Endothelial cell of umbilical vein (primary cell): Measurements from ENCODE around the gene BABAM1. TPM values are rescaled to one million over a fixed set of nuclear protein-coding genes. Genes with fewer than 3 reads are reported as not detected.

ENCODE experiments used
- BruUV-seq: library from RNA; stranded (reverse); fragments of 400-500 nt; replicated peaks from 2 replicates; lab custom pipeline; 2021; lab: Mats Ljungman, UMichigan
- CTCF ChIA-PET: fragments of 300-600, 350-600 bp; sonication (Branson Sonifier 250); formaldehyde crosslinking; loops from one replicate; lab custom pipeline; 2021; ENCODE audit warnings: antibody characterized with exemption, inconsistent platforms; lab: Charles Lee
- POLR2A ChIA-PET: fragments of 300-600, 350-600 bp; sonication (Branson Sonifier 250); formaldehyde crosslinking; loops from one replicate; lab custom pipeline; 2021; ENCODE audit warnings: antibody characterized with exemption, inconsistent platforms; lab: Charles Lee
- DNase-seq: peaks from one replicate; pipeline ENCODE4 v3.0.0-alpha.2; 2011; ENCODE audit warnings: low read depth, low spot score
- FAIRE-seq: peaks from 2 replicates; lab custom pipeline; 2011; peaks lifted over from hg19 to GRCh38; lab: Jason Lieb, UNC
- H2AFZ ChIP-seq: 2 replicates; pipeline ENCODE4 v1.6.0; 2012; ENCODE audit warnings: low read depth, low read length, control low read depth, inconsistent platforms
- H3K27ac ChIP-seq: 2 replicates; pipeline ENCODE4 v1.5.1; 2011; ENCODE audit warnings: low read depth, mild to moderate bottlenecking, control low read depth, low read length, moderate library complexity; ENCODE audit not compliant: insufficient read depth
- H3K27me3 ChIP-seq, 2 experiments: 2 replicates each; pipeline versions ENCODE4 v1.6.0 to v1.6.1; 2011; ENCODE audit warnings: low read length in 2 of 2, mixed read lengths in 1 of 2; ENCODE audit not compliant: control insufficient read depth in 2 of 2, insufficient read depth in 2 of 2
- H3K36me3 ChIP-seq, 2 experiments: 2 replicates in 1 of 2; 3 replicates in 1 of 2; pipeline ENCODE4 v1.5.1; 2011; ENCODE audit warnings: low read length in 2 of 2, mild to moderate bottlenecking in 1 of 2, moderate library complexity in 1 of 2; ENCODE audit not compliant: control insufficient read depth in 2 of 2, insufficient read depth in 2 of 2; ENCODE audit errors: extremely low read depth in 1 of 2
- H3K4me1 ChIP-seq: 3 replicates; pipeline ENCODE4 v1.5.1; 2011; ENCODE audit warnings: mild to moderate bottlenecking, low read length; ENCODE audit not compliant: control insufficient read depth, insufficient read depth; ENCODE audit errors: extremely low read depth
- H3K4me2 ChIP-seq: 2 replicates; pipeline ENCODE4 v1.6.1; 2011; ENCODE audit warnings: low read length, control low read depth, mixed read lengths; ENCODE audit not compliant: insufficient read depth
- H3K4me3 ChIP-seq, 3 experiments: fragments of 200-600 bp in 1 of 3; sonication (generic), shearing (Covaris generic) in 1 of 3; replicated peaks in 1 of 3; 2 replicates each; pipeline ENCODE4 v1.5.1; 2011 to 2016; ENCODE audit warnings: control low read depth in 3 of 3, low read length in 3 of 3, mild to moderate bottlenecking in 2 of 3, inconsistent platforms in 1 of 3, low read depth in 1 of 3, moderate library complexity in 1 of 3; ENCODE audit not compliant: insufficient read depth in 1 of 3
- H3K79me2 ChIP-seq: 2 replicates; pipeline ENCODE4 v1.6.0; 2012; ENCODE audit warnings: low read length, inconsistent platforms; ENCODE audit not compliant: control insufficient read depth, insufficient read depth
- H3K9ac ChIP-seq: replicated peaks from 2 replicates; pipeline ENCODE3; 2011; ENCODE audit warnings: low read length, control low read depth; ENCODE audit not compliant: insufficient read depth; ENCODE audit errors: extremely low read depth
- H3K9me1 ChIP-seq: replicated peaks from 3 replicates; pipeline ENCODE4 v1.6.0; 2011; ENCODE audit warnings: mild to moderate bottlenecking, low read length; ENCODE audit not compliant: control insufficient read depth, insufficient read depth; ENCODE audit errors: extremely low read depth
- H3K9me3 ChIP-seq: replicated peaks from 2 replicates; pipeline ENCODE4 v1.5.1; 2012; ENCODE audit warnings: low read length, inconsistent platforms; ENCODE audit not compliant: control insufficient read depth, insufficient read depth
- H4K20me1 ChIP-seq: replicated peaks from 2 replicates; pipeline ENCODE3; 2011; ENCODE audit warnings: mild to moderate bottlenecking, low read length; ENCODE audit not compliant: control insufficient read depth, insufficient read depth; ENCODE audit errors: extremely low read depth
- GATA2 ChIP-seq: IDR thresholded peaks from 2 replicates; pipeline ENCODE4 v1.7.0; 2011; ENCODE audit warnings: low read depth, mild to moderate bottlenecking, moderate library complexity, mixed read lengths, low read length; ENCODE audit not compliant: insufficient read length, insufficient read depth
- MYC ChIP-seq: IDR thresholded peaks from one replicate; pipeline ENCODE4 v1.6.1; 2011; ENCODE audit warnings: mild to moderate bottlenecking, low read depth, low read length
- POLR2A ChIP-seq: IDR thresholded peaks from 2 replicates; pipeline ENCODE4 v1.6.1; 2012; ENCODE audit warnings: low read depth, mild to moderate bottlenecking, control low read depth, low read length
- dilution Hi-C: fragments of 300-500 bp; cut with MboI; formaldehyde crosslinking; loops from one replicate; pipeline ENCODE4 v1.15.0; 2019; ENCODE audit warnings: low sequenced_read_pairs; ENCODE audit not compliant: extremely low pct_ligation_motif_present
- intact Hi-C: fragments of 100-400 bp; cut with micrococcal nuclease; formaldehyde crosslinking; loops from one replicate; pipeline ENCODE4 v1.10.0; 2022
- polyA plus RNA-seq, 4 experiments: library from polyadenylated mRNA; depleted of rRNA in 3 of 4; stranded (reverse) in 3 of 4; unstranded in 1 of 4; fragments of >200 nt; gene quantifications; 2 replicates each; pipeline versions ENCODE4 v1.2.1 to v1.2.3, GENCODE V29; 2011 to 2012; ENCODE audit warnings: missing spikeins in 1 of 4
- total RNA-seq: library from RNA; stranded (reverse); gene quantifications from 2 replicates; pipeline ENCODE4 v1.2.3, GENCODE V29; 2021
- TF ChIP-seq, protein P1 (sequence below), 2 donors: IDR thresholded peaks; 1 replicate in 1 of 2; 2 replicates in 1 of 2; pipeline ENCODE4 v1.5.1; 2011; ENCODE audit warnings: low read length in 2 of 2, mild to moderate bottlenecking in 2 of 2, moderate library complexity in 2 of 2, control low read depth in 1 of 2, inconsistent platforms in 1 of 2, low read depth in 1 of 2; ENCODE audit not compliant: insufficient read depth in 1 of 2; ENCODE audit errors: extremely low read depth in 1 of 2

BABAM1 gene
- total and polyA plus RNA-seq, 2 donors (not counting 3 experiments of a cell fraction or from before 2014, with no cell fraction given): 118 to 140 TPM

DNA sequence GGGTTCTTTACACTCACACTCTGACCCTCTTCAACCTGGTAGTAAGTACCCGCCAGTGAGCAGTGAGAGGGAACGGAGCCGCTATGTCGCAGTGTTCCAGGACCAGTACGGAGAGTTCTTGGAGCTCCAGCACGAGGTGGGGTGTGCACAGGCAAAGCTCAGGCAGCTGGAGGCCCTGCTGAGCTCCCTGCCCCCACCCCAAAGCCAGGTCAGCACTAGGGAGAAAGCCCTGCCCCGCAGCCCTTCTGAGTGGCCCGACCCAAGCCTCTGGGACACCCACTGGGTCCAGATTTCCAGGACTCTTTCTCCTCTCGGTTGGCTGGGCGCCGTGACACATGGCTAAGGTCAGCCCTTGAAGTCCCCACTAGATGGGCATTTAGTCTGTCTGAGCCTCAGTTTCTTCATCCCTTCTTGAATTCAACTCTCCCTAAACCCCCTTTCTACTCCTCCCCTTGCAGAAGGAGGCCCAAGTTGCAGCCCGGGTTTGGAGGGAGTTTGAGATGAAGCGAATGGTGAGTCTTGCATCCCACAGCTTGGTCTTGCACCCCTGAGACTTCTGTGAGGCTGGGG lies 39.4 kb upstream of the BABAM1 start:
- DNase-seq: no peak
- H3K4me3 ChIP-seq: no peak overlapping the region
- no TSS peak for BruUV-seq
- no peak overlapping the region for H3K4me2 ChIP-seq
- no peak overlapping the region for H2AFZ ChIP-seq
- TF ChIP-seq, protein P1, sequence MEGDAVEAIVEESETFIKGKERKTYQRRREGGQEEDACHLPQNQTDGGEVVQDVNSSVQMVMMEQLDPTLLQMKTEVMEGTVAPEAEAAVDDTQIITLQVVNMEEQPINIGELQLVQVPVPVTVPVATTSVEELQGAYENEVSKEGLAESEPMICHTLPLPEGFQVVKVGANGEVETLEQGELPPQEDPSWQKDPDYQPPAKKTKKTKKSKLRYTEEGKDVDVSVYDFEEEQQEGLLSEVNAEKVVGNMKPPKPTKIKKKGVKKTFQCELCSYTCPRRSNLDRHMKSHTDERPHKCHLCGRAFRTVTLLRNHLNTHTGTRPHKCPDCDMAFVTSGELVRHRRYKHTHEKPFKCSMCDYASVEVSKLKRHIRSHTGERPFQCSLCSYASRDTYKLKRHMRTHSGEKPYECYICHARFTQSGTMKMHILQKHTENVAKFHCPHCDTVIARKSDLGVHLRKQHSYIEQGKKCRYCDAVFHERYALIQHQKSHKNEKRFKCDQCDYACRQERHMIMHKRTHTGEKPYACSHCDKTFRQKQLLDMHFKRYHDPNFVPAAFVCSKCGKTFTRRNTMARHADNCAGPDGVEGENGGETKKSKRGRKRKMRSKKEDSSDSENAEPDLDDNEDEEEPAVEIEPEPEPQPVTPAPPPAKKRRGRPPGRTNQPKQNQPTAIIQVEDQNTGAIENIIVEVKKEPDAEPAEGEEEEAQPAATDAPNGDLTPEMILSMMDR (IDR thresholded peaks at IDR 0.05; ENCODE audit: extremely low read depth in 1 of 2, insufficient read depth in 1 of 2, low read depth in 1 of 2, low read length in 2 of 2): no peak
- no peak for TF ChIP-seq GATA2
- no peaks in the 10 kb centered on the region for H3K9me1 ChIP-seq
- H4K20me1 ChIP-seq: no peaks in the 10 kb centered on the region
- ChIA-PET POLR2A (no interaction called here), CTCF (interaction anchor here (0.9 kb wide), 1 partner anchor 33 kb away, joined by 3 read pairs; no protein-coding TSS in a partner anchor)
- no peaks in the 10 kb centered on the region for H3K27me3 ChIP-seq
- no peaks in the 10 kb centered on the region for H3K79me2 ChIP-seq
- no peak for FAIRE-seq
- peaks cover 5% of the 10 kb centered on the region for H3K4me1 ChIP-seq
- no peak overlapping the region for H3K27ac ChIP-seq
- intact Hi-C loops (loop anchor here (2.0 kb wide), 1 partner anchor 39 kb away; the partner anchor contains the start of gene BABAM1), dilution Hi-C loops (no loop called here)
- H3K36me3 ChIP-seq: peaks cover 0 to 11% of the 10 kb centered on the region in 2 experiments
- H3K9me3 ChIP-seq: no peaks in the 10 kb centered on the region
- H3K9ac ChIP-seq: no peak overlapping the region

DNA sequence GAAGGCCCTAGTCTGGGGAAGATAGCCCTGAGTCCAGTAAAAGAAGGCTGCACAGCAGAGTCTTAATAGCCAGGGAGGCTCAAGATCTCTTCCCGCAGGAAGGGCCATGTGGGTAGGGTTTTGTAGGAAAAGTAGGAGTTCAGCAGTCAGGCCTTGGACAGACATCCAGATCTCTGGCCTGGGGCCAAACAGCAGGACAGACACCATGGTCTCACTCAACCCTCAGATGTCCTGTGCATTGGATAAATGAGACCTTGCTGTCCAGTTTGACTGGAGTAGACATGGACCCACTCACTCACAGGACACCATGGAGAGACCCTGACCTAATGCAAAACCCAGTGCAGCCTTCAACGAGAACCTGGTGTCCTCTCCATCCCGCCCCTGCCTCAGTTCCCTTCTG lies 37.4 kb upstream of the BABAM1 start:
- H3K4me3 ChIP-seq: no peak overlapping the region
- no peak overlapping the region for H3K4me2 ChIP-seq
- peaks cover 6% of the 10 kb centered on the region for H3K4me1 ChIP-seq
- H3K79me2 ChIP-seq: peaks cover 12% of the 10 kb centered on the region
- TF ChIP-seq MYC (no peak), POLR2A (peak; percentile 41)
- intact Hi-C loops: no loop called here
- no peak for DNase-seq
- H3K9me3 ChIP-seq: no peaks in the 10 kb centered on the region
- H3K9ac ChIP-seq: no peak overlapping the region
- H2AFZ ChIP-seq: no peak overlapping the region
- ChIA-PET POLR2A (no interaction called here), CTCF (no interaction called here)
- no peaks in the 10 kb centered on the region for H3K9me1 ChIP-seq
- peaks cover 0 to 11% of the 10 kb centered on the region in 2 experiments for H3K36me3 ChIP-seq
- H3K27ac ChIP-seq: no peak overlapping the region
- FAIRE-seq: no peak
- no peaks in the 10 kb centered on the region for H3K27me3 ChIP-seq
- dilution Hi-C loops: no loop called here
- BruUV-seq: no TSS peak
- H4K20me1 ChIP-seq: no peaks in the 10 kb centered on the region
